Peyer's patch (tissue), 4 donors: Measurements from ENCODE around the gene MGMT. TPM values are rescaled to one million over a fixed set of nuclear protein-coding genes. Genes with fewer than 3 reads are reported as not detected.

Experiments used
- DNase-seq, 3 donors: peaks; one replicate each; pipeline ENCODE4 v3.0.0-alpha.2; 2017 to 2019
- H3K27ac ChIP-seq, 4 donors: fragments of 200-600 bp; sonication (generic); one replicate each; pipeline ENCODE4 v1.5.1; 2016 to 2019
- H3K27me3 ChIP-seq, 2 donors: fragments of 200-600 bp; sonication (generic); one replicate each; pipeline ENCODE4 v1.5.1; 2019
- H3K36me3 ChIP-seq, 3 donors: fragments of 200-600 bp; sonication (generic); one replicate each; pipeline ENCODE4 v1.5.1; 2016 to 2019
- H3K4me1 ChIP-seq, 4 donors: fragments of 200-600 bp; sonication (generic); one replicate each; pipeline ENCODE4 v1.5.1; 2016 to 2019
- H3K4me3 ChIP-seq, 4 donors: fragments of 200-600 bp; sonication (generic); 1 replicate in 3 of 4; 2 replicates in 1 of 4; pipeline ENCODE4 v1.5.1; 2016 to 2019; ENCODE audit warnings: mild to moderate bottlenecking in 1 of 4
- H3K9me3 ChIP-seq, 4 donors: fragments of 200-600 bp; sonication (generic); one replicate each; pipeline ENCODE4 v1.5.1; 2016 to 2019; ENCODE audit warnings: mild to moderate bottlenecking in 1 of 4
- POLR2A ChIP-seq, 2 donors: fragments of 450-650 bp; IDR thresholded peaks; one replicate each; pipeline ENCODE4 v1.5.1; 2017; ENCODE audit warnings: antibody characterized with exemption in 2 of 2, mild to moderate bottlenecking in 2 of 2, moderate library complexity in 2 of 2
- total RNA-seq, 4 donors: library from RNA; depleted of rRNA; stranded (reverse); fragments of >200 nt; gene quantifications; one replicate each; pipeline ENCODE4 v1.1.0, GENCODE V29; 2016
- TF ChIP-seq, protein P1 (sequence below), 6 experiments: fragments of 450-650 bp in 4 of 6; fragments of 200-600 bp in 2 of 6; sonication (generic) in 1 of 6; IDR thresholded peaks; one replicate each; pipeline ENCODE4 v1.5.1; 2017 to 2019; ENCODE audit warnings: antibody characterized with exemption in 6 of 6, mild to moderate bottlenecking in 3 of 6, moderate library complexity in 1 of 6

Gene MGMT
- total RNA-seq, 4 donors from 2014 or later, result 24.5 to 43.7 (median 35.3) TPM

DNA sequence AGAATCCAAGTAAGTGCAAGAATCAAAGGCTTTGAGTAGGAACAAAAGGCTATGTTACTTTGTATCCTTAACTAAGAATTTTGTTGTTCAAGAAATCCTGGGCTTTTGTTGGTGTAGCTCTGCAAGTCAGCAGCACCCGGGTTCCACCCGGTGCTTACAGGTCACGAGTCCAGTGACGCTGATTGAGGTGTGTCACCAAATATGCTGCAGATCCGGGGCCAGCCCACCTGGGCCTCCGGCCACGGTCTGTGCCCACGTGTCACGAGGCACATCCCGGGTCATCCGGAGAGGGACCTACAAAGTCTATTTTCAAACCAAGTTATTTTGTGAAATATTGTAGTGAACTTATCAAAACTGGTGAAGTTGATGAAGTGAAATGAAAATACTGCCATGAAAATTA is 103.1 kb downstream of the MGMT start:
- no peak for DNase-seq
- TF ChIP-seq, protein P1, sequence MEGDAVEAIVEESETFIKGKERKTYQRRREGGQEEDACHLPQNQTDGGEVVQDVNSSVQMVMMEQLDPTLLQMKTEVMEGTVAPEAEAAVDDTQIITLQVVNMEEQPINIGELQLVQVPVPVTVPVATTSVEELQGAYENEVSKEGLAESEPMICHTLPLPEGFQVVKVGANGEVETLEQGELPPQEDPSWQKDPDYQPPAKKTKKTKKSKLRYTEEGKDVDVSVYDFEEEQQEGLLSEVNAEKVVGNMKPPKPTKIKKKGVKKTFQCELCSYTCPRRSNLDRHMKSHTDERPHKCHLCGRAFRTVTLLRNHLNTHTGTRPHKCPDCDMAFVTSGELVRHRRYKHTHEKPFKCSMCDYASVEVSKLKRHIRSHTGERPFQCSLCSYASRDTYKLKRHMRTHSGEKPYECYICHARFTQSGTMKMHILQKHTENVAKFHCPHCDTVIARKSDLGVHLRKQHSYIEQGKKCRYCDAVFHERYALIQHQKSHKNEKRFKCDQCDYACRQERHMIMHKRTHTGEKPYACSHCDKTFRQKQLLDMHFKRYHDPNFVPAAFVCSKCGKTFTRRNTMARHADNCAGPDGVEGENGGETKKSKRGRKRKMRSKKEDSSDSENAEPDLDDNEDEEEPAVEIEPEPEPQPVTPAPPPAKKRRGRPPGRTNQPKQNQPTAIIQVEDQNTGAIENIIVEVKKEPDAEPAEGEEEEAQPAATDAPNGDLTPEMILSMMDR (IDR thresholded peaks at IDR 0.05), result no peak
- no peak for TF ChIP-seq POLR2A (IDR thresholded peaks at IDR 0.05)
- Histone ChIP-seq H3K27me3 (no peaks in the 10 kb centered on the region), H3K9me3 (no peaks in the 10 kb centered on the region), H3K4me1 (no peaks in the 10 kb centered on the region), H3K36me3 (no peaks in the 10 kb centered on the region), H3K27ac (no peak overlapping the region), H3K4me3 (no peak overlapping the region)

DNA sequence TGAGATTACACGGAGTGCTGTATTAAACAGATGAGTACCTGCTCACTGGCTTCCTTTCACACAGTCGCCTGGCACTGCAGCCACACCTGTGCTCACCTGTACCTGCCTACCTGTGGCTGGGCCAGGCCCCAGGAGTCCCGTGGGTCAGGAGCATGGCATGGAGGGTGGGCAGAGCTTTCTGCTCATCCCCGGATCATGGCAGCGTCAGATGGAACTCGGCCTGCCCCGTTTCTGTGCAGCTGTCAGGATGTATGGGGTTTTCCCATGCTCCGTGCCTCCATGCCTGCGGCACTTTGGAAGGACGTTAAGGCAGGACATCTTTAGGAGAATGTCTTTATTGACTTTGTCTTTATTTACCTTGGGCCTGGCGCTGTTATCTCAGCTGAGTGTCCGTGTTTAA is 112.2 kb downstream of the MGMT start:
- Histone ChIP-seq H3K27me3 (no peaks in the 10 kb centered on the region), H3K27ac (no peak overlapping the region), H3K4me3 (no peak overlapping the region), H3K4me1 (no peaks in the 10 kb centered on the region), H3K9me3 (no peaks in the 10 kb centered on the region), H3K36me3 (no peaks in the 10 kb centered on the region)
- DNase-seq, result no peak
- no peak for TF ChIP-seq POLR2A (IDR thresholded peaks at IDR 0.05)
- TF ChIP-seq, protein P1 (IDR thresholded peaks at IDR 0.05), result no peak

DNA sequence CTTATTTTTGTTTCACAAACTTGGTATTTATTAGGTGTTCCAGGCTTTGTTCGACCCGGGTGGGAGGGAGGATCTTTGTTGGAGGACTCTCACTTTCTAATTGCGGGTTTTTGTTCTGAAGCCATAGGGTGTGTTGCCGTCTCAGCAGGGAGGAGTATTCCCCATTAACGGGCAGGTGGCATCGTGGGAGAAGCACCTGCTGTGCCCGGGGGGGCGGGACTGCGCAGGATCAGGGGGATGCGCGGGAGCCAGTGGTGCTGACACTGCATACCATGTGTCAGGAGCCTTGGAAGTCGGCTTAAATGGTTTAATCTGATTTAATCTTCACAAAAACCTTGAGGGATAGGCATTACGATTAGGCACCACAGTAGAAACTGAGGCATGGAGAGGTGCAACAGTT is 113.0 kb downstream of the MGMT start:
- no peak overlapping the region for H3K27ac ChIP-seq
- DNase-seq, result no peak
- TF ChIP-seq, protein P1 (IDR thresholded peaks at IDR 0.05), result no peak
- no peak for TF ChIP-seq POLR2A (IDR thresholded peaks at IDR 0.05)
- no peaks in the 10 kb centered on the region for H3K9me3 ChIP-seq
- no peaks in the 10 kb centered on the region for H3K4me1 ChIP-seq
- no peak overlapping the region for H3K4me3 ChIP-seq
- no peaks in the 10 kb centered on the region for H3K36me3 ChIP-seq
- no peaks in the 10 kb centered on the region for H3K27me3 ChIP-seq

DNA sequence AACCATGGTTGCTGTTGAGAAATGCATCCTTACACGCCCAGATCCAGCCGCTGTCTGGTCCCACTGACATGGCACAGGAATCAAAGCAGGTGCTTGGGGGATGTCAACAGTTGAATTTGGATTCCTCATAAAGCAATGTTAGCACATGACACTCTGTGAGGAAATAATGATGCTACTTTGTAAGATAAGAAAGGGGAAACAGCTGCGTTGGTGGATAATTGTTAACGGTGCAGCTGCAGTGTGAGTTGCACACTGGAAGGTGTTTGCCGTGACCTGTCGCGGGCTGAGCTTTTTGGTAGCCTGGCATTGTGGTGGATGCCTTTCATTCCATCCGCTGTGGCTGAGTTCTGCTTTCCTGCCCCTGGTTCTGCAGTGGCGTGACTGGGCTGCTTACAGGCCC is 113.9 kb downstream of the MGMT start:
- DNase-seq, result no peak
- no peaks in the 10 kb centered on the region for H3K27me3 ChIP-seq
- no peaks in the 10 kb centered on the region for H3K9me3 ChIP-seq
- TF ChIP-seq POLR2A (IDR thresholded peaks at IDR 0.05), result no peak
- TF ChIP-seq, protein P1 (IDR thresholded peaks at IDR 0.05), result no peak
- no peak overlapping the region for H3K4me3 ChIP-seq
- no peak overlapping the region for H3K27ac ChIP-seq
- H3K4me1 ChIP-seq, result no peaks in the 10 kb centered on the region
- no peaks in the 10 kb centered on the region for H3K36me3 ChIP-seq

DNA sequence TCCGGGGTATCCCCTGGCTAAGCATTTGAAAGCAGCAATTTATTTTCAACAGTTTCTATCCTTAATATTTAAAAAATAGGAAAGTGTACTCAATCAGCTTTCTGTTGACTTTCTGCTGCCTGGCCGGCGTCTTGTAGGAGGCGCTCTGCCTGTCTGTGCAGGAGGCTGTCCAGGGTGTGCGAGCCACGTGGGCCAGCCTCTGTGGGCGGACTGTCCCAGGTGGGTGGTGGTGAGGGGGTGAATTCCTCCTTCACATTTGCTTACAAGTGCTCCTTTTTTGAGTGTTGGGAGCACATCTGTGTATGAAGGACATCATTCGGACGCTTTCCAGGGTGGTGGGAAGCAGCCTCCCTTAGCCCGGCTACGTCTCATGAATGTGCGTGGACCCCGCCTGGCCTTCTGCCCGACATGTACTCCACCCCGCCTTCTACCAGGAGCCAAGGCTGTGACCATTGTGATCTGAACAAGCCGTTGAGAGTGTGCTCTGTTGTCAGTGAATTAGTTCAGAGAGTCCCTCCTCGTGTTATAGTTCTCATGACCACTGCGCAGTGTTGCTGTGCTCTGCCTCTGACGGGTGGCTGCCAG is 114.9 kb downstream of the MGMT start:
- no peak for DNase-seq
- no peak for TF ChIP-seq POLR2A (IDR thresholded peaks at IDR 0.05)
- TF ChIP-seq, protein P1 (IDR thresholded peaks at IDR 0.05), result no peak
- no peaks in the 10 kb centered on the region for H3K27me3 ChIP-seq
- no peaks in the 10 kb centered on the region for H3K4me1 ChIP-seq
- H3K27ac ChIP-seq, result no peak overlapping the region
- no peak overlapping the region for H3K4me3 ChIP-seq
- H3K36me3 ChIP-seq, result no peaks in the 10 kb centered on the region
- peaks cover 0 to 4% (median 0%) of the 10 kb centered on the region in 4 donors for H3K9me3 ChIP-seq

DNA sequence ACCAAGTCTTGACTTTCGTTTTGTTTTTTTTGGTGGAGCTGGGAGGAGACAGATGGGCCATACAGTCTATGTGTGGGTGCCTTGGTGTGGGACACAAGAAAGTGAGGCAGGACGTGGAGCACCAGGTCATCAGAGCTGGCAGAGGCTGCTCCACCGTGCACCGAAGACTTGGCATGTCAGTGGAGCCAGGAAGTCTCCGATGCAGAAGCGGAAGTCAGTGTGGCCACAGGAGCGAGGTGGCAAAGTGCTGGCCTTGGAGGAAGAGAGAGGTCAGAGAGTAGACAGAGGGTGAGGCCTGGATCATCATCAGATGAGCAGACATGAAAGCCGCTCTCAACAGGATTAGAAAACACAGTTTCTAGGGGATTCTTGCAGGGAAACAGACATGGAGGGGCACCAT is 116.8 kb downstream of the MGMT start:
- Histone ChIP-seq H3K9me3 (peaks cover 0 to 4% (median 0%) of the 10 kb centered on the region in 4 donors), H3K4me1 (no peaks in the 10 kb centered on the region), H3K36me3 (no peaks in the 10 kb centered on the region), H3K4me3 (no peak overlapping the region), H3K27me3 (no peaks in the 10 kb centered on the region), H3K27ac (no peak overlapping the region)
- TF ChIP-seq POLR2A (IDR thresholded peaks at IDR 0.05), result no peak
- TF ChIP-seq, protein P1 (IDR thresholded peaks at IDR 0.05), result no peak
- no peak for DNase-seq
